ENCODE data around the gene HDAC7.

DNA sequence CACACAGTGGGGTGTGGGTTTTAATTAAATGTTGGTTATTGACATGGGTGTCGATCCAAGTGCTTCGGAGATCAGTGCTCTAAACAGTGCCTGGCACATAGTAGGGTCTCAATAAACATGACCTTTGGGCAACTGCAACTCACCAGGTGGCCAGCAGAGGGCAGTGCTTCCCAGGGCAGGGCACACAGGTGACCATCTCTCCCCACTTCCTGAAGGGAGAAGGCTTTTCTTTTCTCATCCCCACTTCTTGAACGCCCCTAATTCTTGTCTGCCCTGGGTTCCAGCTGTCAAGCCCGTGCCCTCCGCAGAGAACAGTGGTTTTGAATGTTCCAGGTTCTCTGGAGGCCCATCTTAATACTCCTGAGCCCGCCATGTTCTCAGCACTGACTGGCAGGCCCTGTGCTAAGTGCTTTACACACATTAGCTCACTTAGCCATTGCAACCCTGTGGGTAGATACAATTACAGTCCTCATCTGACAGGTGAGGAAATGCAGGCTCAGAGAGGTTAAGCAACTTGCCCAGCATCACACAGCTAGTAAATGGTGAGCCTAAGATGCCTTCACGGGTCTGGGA lies 77.4 kb downstream of the HDAC7 start:
- no peak for TF ChIP-seq POLR2A (IDR thresholded peaks at IDR 0.05)
- TF ChIP-seq, protein P1, sequence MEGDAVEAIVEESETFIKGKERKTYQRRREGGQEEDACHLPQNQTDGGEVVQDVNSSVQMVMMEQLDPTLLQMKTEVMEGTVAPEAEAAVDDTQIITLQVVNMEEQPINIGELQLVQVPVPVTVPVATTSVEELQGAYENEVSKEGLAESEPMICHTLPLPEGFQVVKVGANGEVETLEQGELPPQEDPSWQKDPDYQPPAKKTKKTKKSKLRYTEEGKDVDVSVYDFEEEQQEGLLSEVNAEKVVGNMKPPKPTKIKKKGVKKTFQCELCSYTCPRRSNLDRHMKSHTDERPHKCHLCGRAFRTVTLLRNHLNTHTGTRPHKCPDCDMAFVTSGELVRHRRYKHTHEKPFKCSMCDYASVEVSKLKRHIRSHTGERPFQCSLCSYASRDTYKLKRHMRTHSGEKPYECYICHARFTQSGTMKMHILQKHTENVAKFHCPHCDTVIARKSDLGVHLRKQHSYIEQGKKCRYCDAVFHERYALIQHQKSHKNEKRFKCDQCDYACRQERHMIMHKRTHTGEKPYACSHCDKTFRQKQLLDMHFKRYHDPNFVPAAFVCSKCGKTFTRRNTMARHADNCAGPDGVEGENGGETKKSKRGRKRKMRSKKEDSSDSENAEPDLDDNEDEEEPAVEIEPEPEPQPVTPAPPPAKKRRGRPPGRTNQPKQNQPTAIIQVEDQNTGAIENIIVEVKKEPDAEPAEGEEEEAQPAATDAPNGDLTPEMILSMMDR (IDR thresholded peaks at IDR 0.05): peak; percentile 81 to 96 (median 85)
- peak in 1 of 2 donors; percentile 7 for TF ChIP-seq EP300 (IDR thresholded peaks at IDR 0.05)

Measured in tibial nerve (tissue), 4 donors.